ENCODE results near the gene PDE1A. TPM values are rescaled to one million over a fixed set of nuclear protein-coding genes. Genes with fewer than 3 reads are reported as not detected.

The PDE1A gene
- total and polyA plus RNA-seq, 2 donors (not counting 1 experiment from before 2014, with no cell fraction given), result 0.07 TPM; not detected in 1

GRCh38 chr2:182302972-182303371 lies 123.9 kb downstream of the PDE1A start:
- Histone ChIP-seq H3K4me2 (replicated peaks; ENCODE audit: low read depth, low read length, poor library complexity, severe bottlenecking) (no peak overlapping the region), H3K79me2 (ENCODE audit: control insufficient read depth, insufficient read depth, low read length) (no peaks in the 10 kb centered on the region), H3K9ac (ENCODE audit: low read length) (no peak overlapping the region), H2AFZ (ENCODE audit: insufficient read depth, low read depth, low read length, poor library complexity, severe bottlenecking) (no peak overlapping the region), H4K20me1 (ENCODE audit: control insufficient read depth, insufficient read depth, low read length, poor library complexity, severe bottlenecking) (no peaks in the 10 kb centered on the region), H3K27ac (ENCODE audit: low read length in 2 of 2) (no peak overlapping the region), H3K9me3 (ENCODE audit: control extremely low read depth in 1 of 3, control insufficient read depth in 2 of 3, insufficient read depth in 1 of 3, low read length in 2 of 3) (no peaks in the 10 kb centered on the region), H3K36me3 (replicated peaks in 1 of 2; ENCODE audit: control extremely low read depth in 1 of 2, control insufficient read depth in 1 of 2, extremely low read depth in 1 of 2, insufficient read depth in 2 of 2, low read length in 1 of 2) (no peaks in the 10 kb centered on the region), H3K4me3 (ENCODE audit: control extremely low read depth in 1 of 5, extremely low read depth in 1 of 5, insufficient read depth in 1 of 5, low read depth in 2 of 5, low read length in 4 of 5) (no peak overlapping the region), H3K4me1 (ENCODE audit: control insufficient read depth in 2 of 2, insufficient read depth in 2 of 2, low read length in 2 of 2) (no peaks in the 10 kb centered on the region), H3K27me3 (replicated peaks in 1 of 4; ENCODE audit: control extremely low read depth in 1 of 4, control insufficient read depth in 3 of 4, insufficient read depth in 4 of 4, low read length in 3 of 4) (no peaks in the 10 kb centered on the region)
- no peak for DNase-seq
- TF ChIP-seq EZH2 (IDR thresholded peaks at IDR 0.05; ENCODE audit: borderline replicate concordance, insufficient read depth, low read depth, low read length, poor library complexity, severe bottlenecking) (no peak), CTCF (IDR thresholded peaks at IDR 0.05) (no peak)
- no peaks in the 10 kb centered on the region for H3K4me1 Mint-ChIP-seq
- WGBS (ENCODE audit: insufficient coverage), result no CpG with 5 or more reads among the region's 2 CpGs
- intact Hi-C loops (cut with micrococcal nuclease), result no loop called here
- ChIA-PET POLR2A (no interaction called here), CTCF (no interaction called here)
- ATAC-seq (ENCODE audit: low read depth), result no peak
- H3K27me3 Mint-ChIP-seq, result no peaks in the 10 kb centered on the region
- H3K27ac Mint-ChIP-seq, result no peak overlapping the region
- H3K9me3 Mint-ChIP-seq (ENCODE audit: insufficient read depth), result no peaks in the 10 kb centered on the region
- H3K4me3 Mint-ChIP-seq, result no peak overlapping the region

DNA sequence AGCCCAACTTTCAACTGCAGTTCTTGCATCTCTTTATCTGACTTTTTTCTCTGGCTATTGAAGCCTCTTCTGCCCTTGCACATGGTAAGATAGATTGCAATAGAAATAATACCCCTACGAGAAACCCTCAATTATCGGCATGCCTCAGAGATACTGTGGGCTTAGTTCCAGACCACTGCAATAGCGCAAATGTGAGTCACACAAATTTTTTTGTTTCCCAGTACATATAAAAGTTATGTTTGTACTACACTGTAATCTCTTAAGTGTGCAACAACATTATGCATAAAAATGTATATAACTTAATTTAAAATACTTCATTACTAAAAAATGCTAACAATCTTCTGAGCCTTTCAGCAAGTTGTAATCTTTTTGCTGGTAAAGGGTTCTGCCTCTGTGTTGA lies 124.7 kb downstream of the PDE1A start:
- ChIA-PET CTCF (no interaction called here), POLR2A (no interaction called here)
- Histone ChIP-seq H3K4me1 (ENCODE audit: control insufficient read depth in 2 of 2, insufficient read depth in 2 of 2, low read length in 2 of 2) (no peaks in the 10 kb centered on the region), H3K4me3 (ENCODE audit: control extremely low read depth in 1 of 5, extremely low read depth in 1 of 5, insufficient read depth in 1 of 5, low read depth in 2 of 5, low read length in 4 of 5) (no peak overlapping the region), H3K27me3 (replicated peaks in 1 of 4; ENCODE audit: control extremely low read depth in 1 of 4, control insufficient read depth in 3 of 4, insufficient read depth in 4 of 4, low read length in 3 of 4) (no peaks in the 10 kb centered on the region), H3K9me3 (ENCODE audit: control extremely low read depth in 1 of 3, control insufficient read depth in 2 of 3, insufficient read depth in 1 of 3, low read length in 2 of 3) (no peaks in the 10 kb centered on the region), H3K79me2 (ENCODE audit: control insufficient read depth, insufficient read depth, low read length) (no peaks in the 10 kb centered on the region), H4K20me1 (ENCODE audit: control insufficient read depth, insufficient read depth, low read length, poor library complexity, severe bottlenecking) (no peaks in the 10 kb centered on the region), H2AFZ (ENCODE audit: insufficient read depth, low read depth, low read length, poor library complexity, severe bottlenecking) (no peak overlapping the region), H3K4me2 (replicated peaks; ENCODE audit: low read depth, low read length, poor library complexity, severe bottlenecking) (no peak overlapping the region), H3K36me3 (replicated peaks in 1 of 2; ENCODE audit: control extremely low read depth in 1 of 2, control insufficient read depth in 1 of 2, extremely low read depth in 1 of 2, insufficient read depth in 2 of 2, low read length in 1 of 2) (no peaks in the 10 kb centered on the region), H3K27ac (ENCODE audit: low read length in 2 of 2) (no peak overlapping the region), H3K9ac (ENCODE audit: low read length) (no peak overlapping the region)
- no peaks in the 10 kb centered on the region for H3K4me1 Mint-ChIP-seq
- DNase-seq (no peak), ATAC-seq (ENCODE audit: low read depth) (no peak)
- intact Hi-C loops (cut with micrococcal nuclease), result no loop called here
- H3K9me3 Mint-ChIP-seq (ENCODE audit: insufficient read depth), result no peaks in the 10 kb centered on the region
- no peak for TF ChIP-seq EZH2 (IDR thresholded peaks at IDR 0.05; ENCODE audit: borderline replicate concordance, insufficient read depth, low read depth, low read length, poor library complexity, severe bottlenecking)
- TF ChIP-seq CTCF (IDR thresholded peaks at IDR 0.05), result no peak
- no CpG with 5 or more reads among the region's 3 CpGs for WGBS (ENCODE audit: insufficient coverage)
- no peak overlapping the region for H3K4me3 Mint-ChIP-seq
- H3K27me3 Mint-ChIP-seq, result no peaks in the 10 kb centered on the region
- H3K27ac Mint-ChIP-seq, result no peak overlapping the region

All from B cell (primary cell).